Activated naive CD8-positive, alpha-beta T cell treated with anti-CD3 and anti-CD28 coated beads, Interleukin-2, amount 50 U/mL, for 24 hours (primary cell): ENCODE data around the gene SH3RF2.

ENCODE experiments used
- ATAC-seq: fragments of 150-1000 bp; cut with Tn5 transposase; one replicate; pipeline ENCODE4 v1.10.0; 2021
- DNase-seq: peaks from one replicate; pipeline ENCODE4 v3.0.0; 2021
- H3K27ac Mint-ChIP-seq: one replicate; pipeline ENCODE4 v1.8.0; 2021; ENCODE audit warnings: mild to moderate bottlenecking, mixed read lengths
- H3K27me3 Mint-ChIP-seq: one replicate; pipeline ENCODE4 v1.8.0; 2021; ENCODE audit warnings: mixed read lengths
- H3K36me3 Mint-ChIP-seq: one replicate; pipeline ENCODE4 v1.8.0; 2021; ENCODE audit warnings: low read depth, mixed read lengths
- H3K4me1 Mint-ChIP-seq: one replicate; pipeline ENCODE4 v1.8.0; 2021; ENCODE audit warnings: mixed read lengths
- H3K4me3 Mint-ChIP-seq: one replicate; pipeline ENCODE4 v1.8.0; 2021; ENCODE audit warnings: mild to moderate bottlenecking, moderate library complexity, mixed read lengths
- H3K9me3 Mint-ChIP-seq: one replicate; pipeline ENCODE4 v1.8.0; 2021; ENCODE audit warnings: mixed read lengths

SH3RF2 gene

DNA sequence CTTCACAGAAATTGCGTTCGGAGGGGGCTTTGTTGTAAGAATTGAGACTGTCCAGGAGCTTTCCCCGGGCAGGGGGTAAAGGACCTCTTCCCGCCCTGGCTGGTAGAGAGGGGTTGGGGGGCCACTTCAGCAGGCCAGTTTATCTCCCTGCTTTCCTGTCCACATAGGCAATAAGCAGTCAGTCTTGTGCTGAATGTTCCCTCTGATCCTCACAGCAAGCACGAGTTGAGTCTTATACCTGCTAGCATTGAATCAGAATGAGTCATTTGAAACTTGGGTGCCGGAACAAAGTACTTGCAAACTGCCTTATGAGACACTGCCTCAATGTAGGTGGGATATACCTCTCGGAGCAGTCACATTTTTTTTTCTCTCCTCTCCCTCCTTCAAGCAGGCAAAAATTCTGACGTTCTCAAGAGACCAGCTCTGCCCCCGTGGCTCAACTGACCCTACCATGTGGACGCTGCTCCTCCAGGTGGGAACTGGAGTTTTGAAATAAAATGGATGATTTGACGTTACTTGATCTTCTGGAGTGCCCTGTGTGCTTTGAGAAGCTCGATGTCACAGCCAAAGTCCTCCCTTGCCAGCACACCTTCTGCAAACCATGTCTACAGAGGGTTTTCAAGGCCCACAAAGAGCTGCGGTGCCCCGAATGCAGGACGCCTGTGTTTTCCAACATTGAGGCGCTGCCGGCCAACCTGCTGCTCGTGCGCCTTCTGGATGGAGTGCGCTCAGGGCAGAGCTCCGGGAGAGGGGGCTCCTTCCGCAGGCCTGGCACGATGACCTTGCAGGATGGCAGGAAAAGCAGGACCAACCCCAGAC lies 1.3 kb downstream of the SH3RF2 start:
- no peak overlapping the region for H3K4me3 Mint-ChIP-seq
- H3K9me3 Mint-ChIP-seq, result no peaks in the 10 kb centered on the region
- no peak overlapping the region for H3K27ac Mint-ChIP-seq
- no peaks in the 10 kb centered on the region for H3K36me3 Mint-ChIP-seq
- H3K27me3 Mint-ChIP-seq, result peaks cover 52% of the 10 kb centered on the region
- ATAC-seq (peak; percentile 27), DNase-seq (no peak)
- H3K4me1 Mint-ChIP-seq, result peaks cover 33% of the 10 kb centered on the region

DNA sequence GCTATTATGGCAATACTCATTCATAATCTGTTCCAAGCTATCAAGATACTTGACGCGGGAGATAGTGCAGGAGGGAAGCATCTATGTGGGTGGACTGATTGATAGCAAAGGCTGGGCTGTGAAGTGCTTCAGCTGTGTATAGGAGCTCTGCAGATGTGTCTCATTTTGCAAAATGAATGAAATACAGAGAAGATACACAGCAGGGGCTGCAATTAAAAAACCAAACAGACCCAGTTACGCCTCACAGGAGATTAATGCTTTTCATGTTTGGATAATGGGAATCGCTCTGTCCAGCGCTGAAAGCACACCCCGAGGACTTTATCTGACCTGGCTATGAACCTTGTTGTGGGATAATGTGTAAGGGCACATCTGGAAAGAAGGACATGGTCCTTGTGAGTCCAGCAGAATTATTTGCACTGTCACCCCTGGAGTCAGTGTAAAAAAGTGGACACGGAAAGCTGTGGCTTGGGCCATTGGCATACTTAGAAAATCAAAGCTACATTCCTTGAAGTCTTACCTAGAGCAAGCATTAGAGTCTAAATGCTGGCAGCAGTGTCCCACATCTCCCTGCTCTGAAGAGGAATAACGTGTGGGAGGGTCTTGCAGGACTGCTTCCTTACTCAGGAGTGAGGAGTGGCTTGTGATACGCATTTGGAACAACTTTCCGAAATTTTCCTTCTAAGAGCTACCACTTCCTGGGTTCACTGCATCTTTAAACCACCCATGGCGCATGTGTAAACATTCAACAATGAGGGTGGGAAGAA lies 2.6 kb downstream of the SH3RF2 start:
- DNase-seq, result no peak
- H3K36me3 Mint-ChIP-seq, result no peaks in the 10 kb centered on the region
- no peak overlapping the region for H3K27ac Mint-ChIP-seq
- H3K4me1 Mint-ChIP-seq, result peaks cover 35% of the 10 kb centered on the region
- no peak overlapping the region for H3K4me3 Mint-ChIP-seq
- ATAC-seq, result no peak
- H3K9me3 Mint-ChIP-seq, result no peaks in the 10 kb centered on the region
- H3K27me3 Mint-ChIP-seq, result peaks cover 50% of the 10 kb centered on the region

DNA sequence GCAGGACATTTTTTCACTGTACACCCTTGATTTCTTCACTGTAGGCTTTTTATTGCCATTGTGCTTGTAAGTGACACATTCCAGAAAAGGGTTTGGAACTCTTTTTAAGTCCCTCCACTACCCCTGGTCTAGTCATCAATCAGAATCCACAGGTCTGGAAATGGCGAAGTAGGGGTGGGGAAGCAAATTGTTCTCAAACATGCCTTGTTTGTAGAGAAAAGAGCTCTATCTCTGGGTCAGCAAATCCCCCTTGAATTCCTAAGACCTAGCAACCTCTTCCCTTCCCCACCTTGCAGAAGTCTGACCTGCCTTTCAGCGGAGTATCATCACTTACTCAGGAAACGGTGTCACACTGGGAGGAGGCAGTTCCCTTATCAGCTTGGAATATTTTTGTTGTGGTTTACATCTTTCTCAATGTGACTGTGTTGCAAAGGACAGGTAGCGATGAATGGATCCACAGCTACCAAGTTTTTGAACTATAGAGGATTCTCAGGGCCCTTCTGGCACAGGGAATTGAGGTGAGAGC lies 3.2 kb downstream of the SH3RF2 start:
- Mint-ChIP-seq H3K4me1 (peaks cover 35% of the 10 kb centered on the region), H3K27me3 (peaks cover 47% of the 10 kb centered on the region), H3K9me3 (no peaks in the 10 kb centered on the region), H3K27ac (no peak overlapping the region), H3K4me3 (no peak overlapping the region), H3K36me3 (no peaks in the 10 kb centered on the region)
- no peak for ATAC-seq
- no peak for DNase-seq

DNA sequence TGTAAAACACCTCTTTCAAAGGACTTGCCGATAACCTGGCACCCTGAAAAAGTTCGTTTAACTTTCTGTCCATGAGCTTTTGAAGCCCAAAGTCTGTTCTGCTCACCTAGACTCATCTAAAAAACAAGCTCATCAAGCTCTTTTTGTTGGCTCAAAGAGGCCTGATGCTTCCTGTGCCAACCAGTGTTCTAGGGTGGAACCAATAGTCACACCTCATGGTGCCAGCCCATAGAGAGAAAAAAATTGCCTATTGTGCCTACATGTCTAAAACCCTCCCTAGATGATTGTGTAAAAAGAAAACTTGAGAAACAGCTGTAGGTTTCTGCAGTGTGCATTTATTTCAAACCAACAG lies 4.7 kb downstream of the SH3RF2 start:
- DNase-seq (no peak), ATAC-seq (no peak)
- no peak overlapping the region for H3K4me3 Mint-ChIP-seq
- H3K4me1 Mint-ChIP-seq, result peaks cover 39% of the 10 kb centered on the region
- H3K27me3 Mint-ChIP-seq, result peaks cover 38% of the 10 kb centered on the region
- H3K9me3 Mint-ChIP-seq, result no peaks in the 10 kb centered on the region
- no peak overlapping the region for H3K27ac Mint-ChIP-seq
- no peaks in the 10 kb centered on the region for H3K36me3 Mint-ChIP-seq

DNA sequence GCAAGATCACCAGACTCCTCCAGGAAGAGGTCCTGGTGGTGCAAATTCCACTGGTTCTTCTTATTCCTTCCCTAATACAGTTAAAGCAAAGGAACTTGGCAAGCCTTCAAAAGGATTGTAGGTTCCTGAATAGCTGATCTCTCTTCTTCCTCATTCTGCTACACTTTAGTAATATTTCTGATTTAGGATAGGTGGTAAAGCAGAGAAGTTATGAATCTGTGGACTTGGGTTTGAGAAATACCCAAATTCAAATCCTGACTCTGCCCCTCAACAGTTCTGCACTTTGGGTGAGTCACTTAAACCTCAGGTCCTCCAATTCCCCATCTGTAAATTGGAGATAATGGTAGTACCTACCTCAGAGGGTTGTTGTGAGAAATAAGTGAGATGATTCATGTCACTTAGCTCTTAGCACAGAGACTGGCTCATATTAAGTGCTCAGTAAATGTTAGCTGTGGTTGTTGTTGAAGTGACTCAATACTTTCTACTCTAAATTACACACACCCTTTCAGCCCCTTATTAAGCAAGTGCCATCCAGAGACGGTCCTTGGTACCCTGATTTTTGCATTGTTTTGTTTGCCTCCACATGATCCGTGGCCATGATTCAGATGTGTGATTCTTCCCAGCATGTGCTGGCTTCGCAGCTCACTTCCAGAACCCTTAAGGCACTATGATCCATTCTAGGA lies 5.2 kb downstream of the SH3RF2 start:
- H3K4me3 Mint-ChIP-seq, result no peak overlapping the region
- H3K9me3 Mint-ChIP-seq, result no peaks in the 10 kb centered on the region
- H3K27me3 Mint-ChIP-seq, result peaks cover 34% of the 10 kb centered on the region
- H3K36me3 Mint-ChIP-seq, result no peaks in the 10 kb centered on the region
- H3K4me1 Mint-ChIP-seq, result peaks cover 39% of the 10 kb centered on the region
- no peak for DNase-seq
- no peak overlapping the region for H3K27ac Mint-ChIP-seq
- ATAC-seq, result peak; percentile 82

DNA sequence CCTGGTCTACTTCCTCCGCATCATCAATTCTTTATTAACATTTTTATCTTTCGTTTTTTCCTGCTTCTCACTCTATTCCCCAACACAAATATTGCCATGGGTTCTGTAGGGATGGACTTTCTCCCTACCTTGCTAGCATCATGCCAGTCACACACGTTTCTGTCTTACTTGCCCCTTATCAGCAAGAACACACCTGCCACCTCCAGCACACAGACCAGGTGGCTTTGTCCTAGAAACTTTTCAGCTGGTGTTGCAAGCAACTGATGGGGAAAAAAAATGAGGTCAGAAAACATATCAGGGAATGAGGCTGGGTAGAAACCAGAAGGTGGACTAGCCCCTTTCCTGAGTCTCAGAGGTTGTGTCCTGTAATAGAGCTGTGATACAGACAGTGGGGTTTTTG lies 5.8 kb downstream of the SH3RF2 start:
- H3K9me3 Mint-ChIP-seq, result no peaks in the 10 kb centered on the region
- H3K36me3 Mint-ChIP-seq, result no peaks in the 10 kb centered on the region
- peaks cover 38% of the 10 kb centered on the region for H3K4me1 Mint-ChIP-seq
- H3K4me3 Mint-ChIP-seq, result no peak overlapping the region
- H3K27me3 Mint-ChIP-seq, result peaks cover 29% of the 10 kb centered on the region
- no peak overlapping the region for H3K27ac Mint-ChIP-seq
- DNase-seq (no peak), ATAC-seq (no peak)

DNA sequence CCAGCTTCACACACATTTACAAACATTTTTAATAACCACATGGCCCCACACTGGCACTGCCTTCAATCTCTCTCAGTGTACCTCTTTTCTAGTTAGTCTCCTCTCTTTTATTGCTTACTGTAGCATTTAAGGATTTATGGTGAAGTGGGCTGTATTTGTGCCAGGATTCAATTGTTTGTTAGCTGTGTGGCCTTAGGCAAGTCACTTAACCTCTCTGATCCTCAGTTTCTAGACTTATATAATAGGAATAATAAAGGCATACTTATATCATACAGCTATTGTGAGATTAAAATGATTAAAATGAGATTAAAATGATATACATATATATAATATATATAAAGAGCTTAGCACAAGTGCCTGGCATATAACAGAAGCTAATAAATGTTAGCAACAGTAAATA lies 6.4 kb downstream of the SH3RF2 start:
- DNase-seq (no peak), ATAC-seq (no peak)
- Mint-ChIP-seq H3K4me3 (no peak overlapping the region), H3K9me3 (no peaks in the 10 kb centered on the region), H3K27me3 (peaks cover 29% of the 10 kb centered on the region), H3K4me1 (peaks cover 36% of the 10 kb centered on the region), H3K36me3 (no peaks in the 10 kb centered on the region), H3K27ac (no peak overlapping the region)

DNA sequence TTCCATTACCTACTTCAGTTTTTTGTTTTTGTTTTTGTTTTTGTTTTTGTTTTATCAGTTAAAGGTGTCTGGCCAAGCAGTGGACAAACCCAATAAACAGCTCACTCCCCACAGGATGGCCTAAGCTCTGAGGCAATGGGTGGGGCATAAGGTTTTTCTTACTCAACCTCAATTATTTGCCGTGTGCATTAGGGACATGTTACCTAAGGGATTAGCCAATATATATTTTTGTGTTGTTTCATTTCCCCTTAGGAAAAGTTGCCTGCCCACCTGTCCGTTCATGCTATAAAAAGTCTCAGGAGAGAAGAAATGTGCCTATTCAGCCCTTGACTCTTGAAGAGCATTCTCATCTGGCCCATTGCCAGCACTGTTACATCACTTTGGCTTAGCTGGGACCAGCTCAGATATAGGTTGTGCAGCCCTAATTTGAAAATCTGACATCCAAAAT lies 7.3 kb downstream of the SH3RF2 start:
- Mint-ChIP-seq H3K4me3 (no peak overlapping the region), H3K9me3 (no peaks in the 10 kb centered on the region), H3K4me1 (peaks cover 35% of the 10 kb centered on the region), H3K27ac (no peak overlapping the region), H3K27me3 (peaks cover 23% of the 10 kb centered on the region), H3K36me3 (no peaks in the 10 kb centered on the region)
- ATAC-seq (no peak), DNase-seq (no peak)

DNA sequence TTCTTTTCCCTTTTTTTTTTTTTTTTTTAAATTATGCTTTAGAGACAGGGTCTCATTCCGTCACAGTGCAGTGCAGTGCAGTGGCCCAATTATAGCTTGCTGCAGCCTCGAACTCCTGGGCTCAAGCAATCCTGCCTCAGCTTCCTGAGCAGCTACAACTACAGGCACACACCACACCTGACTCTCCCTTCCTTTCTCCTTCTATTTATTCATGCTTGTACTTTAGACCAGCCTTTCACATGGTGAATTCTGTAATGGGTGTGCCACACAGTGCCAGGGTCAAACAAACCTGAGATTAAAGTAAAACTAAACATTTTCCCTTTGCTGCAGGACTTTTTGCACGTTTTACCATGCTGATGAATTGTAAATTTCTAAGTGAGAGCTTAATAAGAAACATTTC lies 8.0 kb downstream of the SH3RF2 start:
- Mint-ChIP-seq H3K9me3 (no peaks in the 10 kb centered on the region), H3K4me3 (no peak overlapping the region), H3K27ac (no peak overlapping the region), H3K4me1 (peaks cover 35% of the 10 kb centered on the region), H3K36me3 (no peaks in the 10 kb centered on the region), H3K27me3 (peaks cover 24% of the 10 kb centered on the region)
- ATAC-seq, result no peak
- DNase-seq, result no peak

DNA sequence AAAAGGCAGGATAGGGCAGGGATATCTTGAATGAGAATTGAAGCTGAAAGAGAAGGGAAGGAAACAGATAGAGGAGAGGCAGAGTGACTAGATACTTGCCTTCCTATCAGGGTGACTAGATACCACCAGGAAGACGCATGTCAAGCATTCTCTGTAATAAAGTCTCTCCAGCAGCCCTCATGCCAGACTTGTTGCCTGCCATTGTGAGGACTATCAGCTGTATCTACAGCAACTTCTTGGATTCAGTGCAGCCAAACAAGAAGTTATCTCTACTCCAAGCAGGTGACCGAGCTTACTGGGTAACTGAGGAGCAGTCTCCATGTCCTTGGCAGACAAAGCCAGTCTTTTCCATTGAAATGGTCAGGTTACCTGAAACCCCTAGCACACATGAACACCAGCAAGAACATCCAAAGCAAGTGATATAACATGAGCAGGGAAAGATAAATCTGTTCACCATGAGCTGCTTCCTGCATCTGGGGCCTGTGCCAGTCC lies 9.3 kb downstream of the SH3RF2 start:
- H3K4me1 Mint-ChIP-seq, result peaks cover 35% of the 10 kb centered on the region
- no peaks in the 10 kb centered on the region for H3K9me3 Mint-ChIP-seq
- no peaks in the 10 kb centered on the region for H3K36me3 Mint-ChIP-seq
- ATAC-seq (no peak), DNase-seq (no peak)
- peak overlapping the region; percentile 67 for H3K27ac Mint-ChIP-seq
- peaks cover 27% of the 10 kb centered on the region for H3K27me3 Mint-ChIP-seq
- no peak overlapping the region for H3K4me3 Mint-ChIP-seq

DNA sequence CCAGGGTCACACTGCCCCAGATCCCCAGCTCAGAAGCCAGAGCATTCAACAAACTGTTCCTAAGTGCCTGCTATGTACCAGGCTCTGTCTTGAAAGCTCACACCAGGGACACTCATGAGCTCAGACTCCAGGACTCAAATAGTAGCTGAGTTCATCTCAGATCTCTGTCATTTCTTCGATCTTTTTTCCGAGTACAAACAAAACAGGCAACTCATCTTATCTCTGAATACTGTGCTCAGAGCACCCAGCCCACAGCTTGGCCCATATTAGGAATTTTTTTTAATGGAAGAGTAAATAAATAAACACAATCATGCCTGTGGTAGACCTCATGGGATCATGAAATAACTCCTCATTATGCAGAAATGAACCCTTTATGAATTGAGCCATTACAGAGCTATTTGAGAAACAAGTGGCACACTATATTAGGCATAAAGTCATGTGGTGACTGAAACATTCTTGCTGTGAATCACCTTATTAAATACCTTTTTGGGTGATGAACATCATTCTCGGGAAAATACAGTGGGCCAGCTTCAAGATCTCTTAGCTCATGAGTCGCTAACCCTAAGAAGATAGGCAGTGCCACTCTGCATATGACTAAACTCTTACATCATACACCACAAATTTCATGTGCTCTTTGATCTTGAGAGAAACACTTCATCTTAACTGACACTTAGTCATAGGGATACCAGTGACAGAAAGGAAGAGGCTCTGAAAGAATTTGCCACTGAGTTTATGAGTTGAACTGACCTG lies 9.9 kb downstream of the SH3RF2 start:
- ATAC-seq, result peak; percentile 86
- Mint-ChIP-seq H3K9me3 (no peaks in the 10 kb centered on the region), H3K36me3 (no peaks in the 10 kb centered on the region), H3K27ac (peak overlapping the region; percentile 67), H3K27me3 (peaks cover 27% of the 10 kb centered on the region), H3K4me3 (no peak overlapping the region), H3K4me1 (peaks cover 32% of the 10 kb centered on the region)
- no peak for DNase-seq

DNA sequence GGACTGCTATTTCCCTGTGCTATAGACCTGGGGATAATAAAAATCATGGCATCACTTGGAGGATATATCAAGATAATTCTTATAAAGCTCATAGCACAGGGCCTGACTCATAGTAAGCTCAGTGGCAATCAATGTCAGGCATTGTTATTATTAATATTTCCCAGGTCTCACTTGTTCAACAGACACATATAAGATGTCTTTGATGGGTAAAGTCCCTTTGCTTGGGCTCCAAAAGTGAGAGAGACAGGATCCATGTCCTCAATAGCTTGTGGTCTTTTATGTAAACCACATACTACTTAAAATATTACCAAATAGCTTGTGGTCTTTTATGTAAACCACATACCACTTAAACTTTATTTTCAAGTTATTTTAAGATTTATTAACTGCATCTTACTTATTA lies 11.2 kb downstream of the SH3RF2 start:
- H3K9me3 Mint-ChIP-seq, result no peaks in the 10 kb centered on the region
- peaks cover 23% of the 10 kb centered on the region for H3K4me1 Mint-ChIP-seq
- DNase-seq (no peak), ATAC-seq (no peak)
- no peaks in the 10 kb centered on the region for H3K36me3 Mint-ChIP-seq
- no peak overlapping the region for H3K27ac Mint-ChIP-seq
- H3K27me3 Mint-ChIP-seq, result peaks cover 28% of the 10 kb centered on the region
- no peak overlapping the region for H3K4me3 Mint-ChIP-seq

DNA sequence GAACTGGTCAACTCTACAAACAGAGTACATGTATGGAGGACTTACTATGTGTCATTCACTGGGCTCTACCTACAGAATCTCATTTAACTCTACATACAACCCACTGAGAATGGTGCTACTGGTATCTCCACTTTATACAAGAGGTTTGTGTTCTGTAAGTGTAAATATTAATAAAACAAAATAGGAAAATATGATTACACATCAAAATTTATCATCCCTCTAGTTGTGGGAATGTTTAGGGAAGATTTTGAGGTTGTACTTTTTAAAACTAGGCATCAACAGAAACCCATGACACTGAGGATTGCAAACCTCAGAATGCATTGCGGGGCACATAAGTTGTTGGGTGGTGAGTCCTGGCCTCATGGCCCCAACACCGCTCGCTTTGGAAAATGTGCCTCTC lies 11.7 kb downstream of the SH3RF2 start:
- H3K27me3 Mint-ChIP-seq, result peaks cover 27% of the 10 kb centered on the region
- H3K9me3 Mint-ChIP-seq, result no peaks in the 10 kb centered on the region
- H3K4me1 Mint-ChIP-seq, result peaks cover 22% of the 10 kb centered on the region
- ATAC-seq (no peak), DNase-seq (no peak)
- H3K27ac Mint-ChIP-seq, result no peak overlapping the region
- H3K4me3 Mint-ChIP-seq, result no peak overlapping the region
- no peaks in the 10 kb centered on the region for H3K36me3 Mint-ChIP-seq

DNA sequence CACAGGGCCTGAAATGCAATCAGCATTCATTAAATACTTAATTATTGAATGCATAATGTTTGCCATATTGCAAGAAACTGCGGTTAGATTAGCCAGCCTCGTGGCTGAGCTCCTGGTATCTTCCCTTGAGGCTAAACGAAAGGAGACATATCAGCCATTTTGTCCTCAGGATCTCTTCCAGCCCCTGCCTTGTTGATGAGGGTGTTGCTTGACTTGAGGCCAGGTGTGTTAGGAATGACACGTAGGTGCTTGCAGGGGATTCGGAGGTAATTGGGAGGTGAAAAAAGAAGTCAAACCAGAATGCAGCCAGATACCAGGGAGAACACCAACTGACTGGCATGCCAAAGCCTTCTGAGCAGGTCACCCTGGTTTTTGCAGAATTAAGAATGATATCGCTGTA lies 12.5 kb downstream of the SH3RF2 start:
- DNase-seq (no peak), ATAC-seq (no peak)
- Mint-ChIP-seq H3K9me3 (no peaks in the 10 kb centered on the region), H3K4me3 (no peak overlapping the region), H3K36me3 (no peaks in the 10 kb centered on the region), H3K4me1 (peaks cover 20% of the 10 kb centered on the region), H3K27ac (no peak overlapping the region), H3K27me3 (peaks cover 27% of the 10 kb centered on the region)
